Stomach (tissue), 4 donors: ENCODE results near the gene RIPOR3.

ENCODE experiments used
- POLR2A ChIP-seq, 4 donors: fragments of 450-650 bp; IDR thresholded peaks; one replicate each; pipeline ENCODE4 v1.6.1; 2016; ENCODE audit warnings: antibody characterized with exemption in 4 of 4, control low read depth in 2 of 4, mild to moderate bottlenecking in 1 of 4, moderate library complexity in 1 of 4
- TF ChIP-seq, protein P1 (sequence below), 7 experiments: fragments of 450-650 bp in 4 of 7; fragments of 200-600 bp in 3 of 7; sonication (generic) in 3 of 7; IDR thresholded peaks; one replicate each; pipeline ENCODE4 v1.5.1; 2016 to 2019; ENCODE audit warnings: antibody characterized with exemption in 7 of 7, control low read depth in 2 of 7, mild to moderate bottlenecking in 1 of 7

GRCh38 chr20:50605136-50605535 is 86.2 kb downstream of the RIPOR3 start:
- TF ChIP-seq, protein P1, sequence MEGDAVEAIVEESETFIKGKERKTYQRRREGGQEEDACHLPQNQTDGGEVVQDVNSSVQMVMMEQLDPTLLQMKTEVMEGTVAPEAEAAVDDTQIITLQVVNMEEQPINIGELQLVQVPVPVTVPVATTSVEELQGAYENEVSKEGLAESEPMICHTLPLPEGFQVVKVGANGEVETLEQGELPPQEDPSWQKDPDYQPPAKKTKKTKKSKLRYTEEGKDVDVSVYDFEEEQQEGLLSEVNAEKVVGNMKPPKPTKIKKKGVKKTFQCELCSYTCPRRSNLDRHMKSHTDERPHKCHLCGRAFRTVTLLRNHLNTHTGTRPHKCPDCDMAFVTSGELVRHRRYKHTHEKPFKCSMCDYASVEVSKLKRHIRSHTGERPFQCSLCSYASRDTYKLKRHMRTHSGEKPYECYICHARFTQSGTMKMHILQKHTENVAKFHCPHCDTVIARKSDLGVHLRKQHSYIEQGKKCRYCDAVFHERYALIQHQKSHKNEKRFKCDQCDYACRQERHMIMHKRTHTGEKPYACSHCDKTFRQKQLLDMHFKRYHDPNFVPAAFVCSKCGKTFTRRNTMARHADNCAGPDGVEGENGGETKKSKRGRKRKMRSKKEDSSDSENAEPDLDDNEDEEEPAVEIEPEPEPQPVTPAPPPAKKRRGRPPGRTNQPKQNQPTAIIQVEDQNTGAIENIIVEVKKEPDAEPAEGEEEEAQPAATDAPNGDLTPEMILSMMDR (IDR thresholded peaks at IDR 0.05) = no peak
- no peak for TF ChIP-seq POLR2A (IDR thresholded peaks at IDR 0.05)
